GM18873 (cell line): ENCODE results near the gene SPCS2.
A peak's percentile ranks its signal among the peaks of the same experiment; 100 is the strongest.

ENCODE experiments used
- ATAC-seq: cut with Tn5 transposase; IDR thresholded peaks from one replicate; pipeline ENCODE4 v1.9.1; 2021; ENCODE audit warnings: mild to moderate bottlenecking, moderate library complexity, moderate number of reproducible peaks; ENCODE audit not compliant: unreplicated experiment, low FRiP score

The SPCS2 gene

GRCh38 chr11:74948898-74949752 lies at the start of gene SPCS2, which contains the start of gene XRRA1:
Gene SPCS2, plus strand, starts transcription at chr11:74949266. Its CDS starts 20 bp downstream, at chr11:74949286.
Gene XRRA1, minus strand, starts transcription at chr11:74949091. Its CDS starts 8,213 bp downstream, at chr11:74940878.
- peak; percentile 88 for ATAC-seq

- ATAC-seq = no peak
Observed at GRCh38 chr11:74902342-74902741, 46.7 kb upstream of the SPCS2 start.

DNA sequence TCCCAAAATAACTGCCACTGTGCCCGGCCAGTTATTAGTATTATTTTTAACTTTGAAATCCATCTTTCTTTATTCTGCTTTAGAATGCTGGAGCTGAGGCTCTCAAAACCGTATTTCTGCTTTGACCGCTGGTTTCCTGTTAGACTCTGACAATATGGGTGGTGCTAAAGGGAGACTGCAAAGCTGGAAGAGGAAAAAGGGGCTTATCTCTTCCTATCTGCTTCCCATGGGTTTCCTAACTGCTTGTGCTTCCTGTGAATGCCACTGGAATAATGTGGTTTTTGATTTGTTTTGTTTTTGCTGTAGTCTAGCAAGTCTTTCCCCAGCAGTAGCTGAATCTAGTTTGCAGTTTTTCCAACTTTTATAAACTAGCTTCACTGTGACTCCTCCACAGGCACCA lies 43.7 kb upstream of the SPCS2 start:
- no peak for ATAC-seq

DNA sequence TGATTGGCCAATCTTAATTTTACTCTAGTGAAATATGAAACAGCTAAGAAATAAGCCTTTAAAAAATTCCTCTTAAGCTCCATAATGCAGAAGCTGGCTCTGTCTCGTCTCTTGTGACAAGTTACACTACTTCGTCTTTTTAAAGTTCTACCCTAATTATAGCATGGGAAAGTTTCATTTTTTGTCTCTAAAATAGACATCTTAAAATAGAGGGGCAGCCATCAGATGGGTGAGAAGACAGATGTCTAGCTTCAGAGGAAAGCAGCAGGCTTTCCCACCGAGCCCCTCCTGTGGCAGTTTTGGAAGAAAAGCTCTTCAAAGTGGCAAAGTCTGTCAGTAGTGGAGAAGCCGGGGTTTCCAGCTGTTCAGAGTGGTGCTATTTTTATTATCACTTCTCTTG lies 39.7 kb upstream of the SPCS2 start:
- ATAC-seq = no peak

GRCh38 chr11:74909812-74910211 lies 39.3 kb upstream of the SPCS2 start:
- ATAC-seq = no peak

DNA sequence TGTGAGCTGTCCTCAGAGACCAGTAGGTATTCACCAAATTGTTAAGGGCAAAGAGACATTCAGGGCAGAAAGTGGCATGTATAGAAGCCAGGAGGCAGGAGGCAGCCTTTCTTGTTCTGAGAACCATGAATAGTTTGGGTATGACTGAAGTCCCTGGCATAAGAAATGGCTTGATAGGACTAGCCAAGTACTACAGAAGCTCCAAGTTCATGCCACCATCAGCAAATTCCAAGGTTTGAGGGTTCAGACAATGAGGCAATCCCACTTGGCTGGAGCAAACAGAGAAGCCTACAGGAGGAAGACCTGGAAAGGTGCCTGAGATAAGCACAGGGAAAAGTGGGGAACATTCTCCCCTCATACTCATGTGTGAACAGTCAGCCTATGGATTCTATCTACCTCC lies 25.9 kb upstream of the SPCS2 start:
- ATAC-seq = no peak

DNA sequence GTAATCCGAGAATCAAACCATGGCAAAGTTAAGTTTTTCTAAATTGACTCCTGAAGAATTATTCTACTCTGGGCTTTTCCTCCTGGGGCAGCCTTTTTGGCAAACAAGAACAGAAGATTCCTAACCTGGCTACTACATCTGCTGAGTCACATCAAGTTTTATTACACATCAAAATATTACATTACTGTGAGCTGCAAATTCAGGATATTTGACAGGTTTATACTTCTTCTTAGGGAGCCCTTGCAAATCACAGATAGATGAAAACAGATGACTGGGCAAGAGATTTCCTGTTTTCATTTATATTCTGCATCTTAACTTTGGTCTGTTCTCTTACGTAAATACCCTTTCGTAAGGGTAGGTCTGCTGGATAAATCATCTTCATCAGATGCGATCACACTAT lies 23.8 kb upstream of the SPCS2 start:
- ATAC-seq = no peak

GRCh38 chr11:74926304-74927030 lies 22.6 kb upstream of the SPCS2 start:
- no peak for ATAC-seq

- no peak for ATAC-seq
Observed at GRCh38 chr11:74927496-74927895, 21.6 kb upstream of the SPCS2 start.

GRCh38 chr11:74929431-74930363 lies 19.4 kb upstream of the SPCS2 start:
- peak; percentile 55 for ATAC-seq

DNA sequence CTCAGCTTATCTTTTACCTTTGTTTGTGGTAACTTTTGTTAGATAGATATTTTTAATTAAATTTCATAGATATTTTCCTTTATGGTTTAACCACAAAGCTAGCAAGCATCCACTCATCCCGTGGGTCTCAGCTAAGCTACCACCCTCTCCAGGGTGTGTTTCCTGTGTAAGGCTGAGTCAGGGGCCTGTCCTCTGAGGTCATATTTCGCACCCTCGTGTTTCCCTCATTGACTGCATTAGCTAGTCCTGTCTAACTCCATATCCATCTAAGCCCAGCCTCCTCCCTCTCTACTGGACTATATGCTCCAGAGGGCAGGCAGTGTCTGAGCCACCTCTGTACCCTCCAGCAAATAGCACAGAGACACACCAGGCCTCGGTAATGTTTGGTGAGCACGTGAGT lies 16.9 kb upstream of the SPCS2 start:
- ATAC-seq = no peak

- ATAC-seq = no peak
Observed at GRCh38 chr11:74932797-74933196, 16.3 kb upstream of the SPCS2 start.

GRCh38 chr11:74933765-74934164 lies 15.3 kb upstream of the SPCS2 start:
- no peak for ATAC-seq

GRCh38 chr11:74935285-74935684 lies 13.8 kb upstream of the SPCS2 start:
- ATAC-seq = no peak

DNA sequence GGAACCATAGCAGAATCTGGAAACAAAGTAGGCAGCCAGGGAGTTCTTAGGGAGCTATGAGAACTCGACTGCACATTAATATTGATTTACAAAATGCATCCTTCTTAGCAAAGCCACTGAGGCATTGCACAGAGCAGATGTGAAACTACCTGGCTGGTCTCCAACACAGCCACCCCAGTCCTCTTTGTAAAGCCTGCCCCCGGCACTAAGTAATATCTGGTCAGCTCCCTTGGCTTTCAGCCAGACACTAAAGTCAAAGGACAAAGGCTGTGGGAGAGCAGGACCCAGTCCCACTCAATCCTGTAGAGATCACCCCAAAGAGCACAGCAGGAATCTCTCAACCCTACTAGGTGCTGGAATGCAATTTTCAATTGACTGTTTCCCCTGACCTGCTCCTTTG lies 13.0 kb upstream of the SPCS2 start:
- ATAC-seq = no peak

- ATAC-seq = no peak
Observed at GRCh38 chr11:74936976-74937375, 12.1 kb upstream of the SPCS2 start.

- no peak for ATAC-seq
Observed at GRCh38 chr11:74937696-74938475, 11.2 kb upstream of the SPCS2 start.

- ATAC-seq = no peak
Observed at GRCh38 chr11:74941492-74941891, 7.6 kb upstream of the SPCS2 start.

- no peak for ATAC-seq
Observed at GRCh38 chr11:74942073-74942759, 6.8 kb upstream of the SPCS2 start.
